GM12874 (cell line): ENCODE results near the gene DENND5B.

Experiments
- TF ChIP-seq, protein P1 (sequence below): IDR thresholded peaks from 2 replicates; pipeline ENCODE4 v1.5.1; 2011; ENCODE audit warnings: low read depth, mild to moderate bottlenecking, control low read depth, low read length, moderate library complexity; ENCODE audit not compliant: insufficient read depth

DENND5B gene

DNA sequence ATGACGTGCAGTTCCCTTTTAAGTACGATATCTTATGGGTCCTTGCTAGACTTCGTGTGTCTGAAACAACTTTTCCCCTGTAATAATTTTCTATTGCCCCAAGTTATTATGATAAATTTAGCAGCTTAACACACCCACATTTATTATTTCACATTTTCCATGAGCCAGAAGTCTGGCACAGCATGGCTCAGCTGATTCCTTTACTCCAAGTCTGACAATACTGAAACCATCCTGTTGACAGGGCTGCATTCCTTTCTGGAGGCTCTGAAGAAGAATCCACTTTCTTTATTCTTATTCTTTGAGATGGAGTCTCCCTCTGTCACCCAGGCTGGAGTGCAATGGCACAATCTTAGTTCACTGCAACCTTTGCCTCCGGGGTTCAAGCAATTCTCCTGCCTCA is 80.9 kb downstream of the DENND5B start:
- TF ChIP-seq, protein P1, sequence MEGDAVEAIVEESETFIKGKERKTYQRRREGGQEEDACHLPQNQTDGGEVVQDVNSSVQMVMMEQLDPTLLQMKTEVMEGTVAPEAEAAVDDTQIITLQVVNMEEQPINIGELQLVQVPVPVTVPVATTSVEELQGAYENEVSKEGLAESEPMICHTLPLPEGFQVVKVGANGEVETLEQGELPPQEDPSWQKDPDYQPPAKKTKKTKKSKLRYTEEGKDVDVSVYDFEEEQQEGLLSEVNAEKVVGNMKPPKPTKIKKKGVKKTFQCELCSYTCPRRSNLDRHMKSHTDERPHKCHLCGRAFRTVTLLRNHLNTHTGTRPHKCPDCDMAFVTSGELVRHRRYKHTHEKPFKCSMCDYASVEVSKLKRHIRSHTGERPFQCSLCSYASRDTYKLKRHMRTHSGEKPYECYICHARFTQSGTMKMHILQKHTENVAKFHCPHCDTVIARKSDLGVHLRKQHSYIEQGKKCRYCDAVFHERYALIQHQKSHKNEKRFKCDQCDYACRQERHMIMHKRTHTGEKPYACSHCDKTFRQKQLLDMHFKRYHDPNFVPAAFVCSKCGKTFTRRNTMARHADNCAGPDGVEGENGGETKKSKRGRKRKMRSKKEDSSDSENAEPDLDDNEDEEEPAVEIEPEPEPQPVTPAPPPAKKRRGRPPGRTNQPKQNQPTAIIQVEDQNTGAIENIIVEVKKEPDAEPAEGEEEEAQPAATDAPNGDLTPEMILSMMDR, result no peak

DNA sequence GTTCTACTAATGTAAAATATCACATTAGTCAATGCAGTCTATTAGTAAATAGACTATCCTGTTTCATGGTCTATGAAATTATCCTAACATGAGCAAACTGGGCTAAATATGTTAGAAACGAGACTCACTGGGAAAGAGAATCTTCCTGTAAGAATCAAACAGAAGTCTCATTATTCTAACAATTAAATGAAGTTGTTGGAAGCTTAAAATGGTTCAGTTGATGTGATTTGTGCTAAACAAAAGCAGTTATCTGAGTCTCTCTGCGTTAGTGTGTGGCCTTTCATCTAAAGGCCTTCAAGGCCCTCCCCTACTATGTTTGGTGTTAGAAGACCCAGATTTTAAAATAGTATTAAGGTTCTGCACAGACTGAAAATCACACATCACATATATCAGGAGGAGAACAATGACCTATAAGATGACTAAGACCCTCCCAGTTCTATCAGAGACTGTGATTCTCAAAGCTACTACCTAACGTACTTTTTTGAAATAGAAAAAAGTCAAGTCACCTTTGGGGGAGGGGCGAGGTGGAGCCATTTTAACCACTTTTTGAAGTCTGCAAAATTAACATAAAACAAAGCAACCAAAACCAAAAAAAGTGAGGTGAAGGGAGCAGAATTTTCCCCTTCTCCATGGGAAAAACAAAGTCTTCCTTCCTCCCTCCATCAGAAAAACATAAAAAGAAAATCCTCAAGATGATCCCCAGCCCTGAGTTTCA is 82.3 kb downstream of the DENND5B start:
- TF ChIP-seq, protein P1, result no peak

DNA sequence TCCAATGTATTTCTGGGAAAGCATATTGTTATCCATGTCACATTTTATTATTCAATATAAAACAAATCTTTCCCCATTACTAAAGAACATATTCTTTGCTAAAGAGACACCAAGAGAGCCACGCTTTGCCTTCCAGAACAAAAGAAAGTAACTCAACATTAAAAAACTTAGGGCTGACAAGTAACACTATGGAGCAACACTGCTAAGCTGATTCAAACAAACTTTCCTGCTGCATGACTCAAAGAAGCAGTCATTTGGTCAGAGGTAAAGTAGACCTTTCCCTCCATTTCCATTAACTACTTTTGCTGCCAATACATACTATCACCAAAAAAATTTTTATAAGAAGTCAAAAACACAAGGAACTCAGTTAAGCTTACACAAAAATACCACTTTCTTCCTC is 83.0 kb downstream of the DENND5B start:
- TF ChIP-seq, protein P1, result no peak

DNA sequence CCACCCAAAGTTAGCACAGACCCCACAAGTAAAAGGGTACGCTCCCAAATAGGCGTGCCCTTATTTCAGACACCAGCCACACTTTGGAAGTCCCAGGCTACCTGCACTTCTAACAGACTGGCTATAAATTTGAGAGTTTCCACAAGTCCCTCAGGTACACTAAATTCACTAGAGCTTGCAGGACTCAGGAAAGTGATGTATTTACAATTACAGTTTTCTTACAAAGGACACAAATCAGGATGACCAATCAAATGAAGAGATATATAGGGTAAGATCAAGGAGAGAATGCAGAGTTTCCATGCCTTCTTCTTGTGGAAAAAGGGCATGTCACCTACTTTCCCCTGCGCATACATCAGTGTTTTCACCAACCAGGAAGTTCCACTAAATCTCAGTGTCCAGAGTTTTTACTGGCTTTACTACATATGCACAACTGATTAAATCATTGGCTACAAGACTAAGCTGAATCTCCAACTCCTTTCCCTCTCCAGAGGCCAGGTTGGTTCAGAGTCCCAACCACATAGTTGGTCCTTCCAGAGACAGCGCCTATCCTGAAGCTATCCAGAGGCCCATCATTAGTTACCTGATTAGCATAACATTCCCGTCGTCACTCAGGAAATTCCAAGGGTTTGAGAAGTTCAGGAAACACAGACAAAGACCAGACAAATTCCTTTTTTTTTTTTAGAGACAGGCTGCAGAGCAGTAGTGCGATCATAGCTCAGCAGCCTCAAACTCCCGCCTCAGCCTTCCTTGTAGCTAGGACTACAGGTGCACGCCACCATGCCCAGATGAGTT is 84.2 kb downstream of the DENND5B start:
- TF ChIP-seq, protein P1, result no peak

DNA sequence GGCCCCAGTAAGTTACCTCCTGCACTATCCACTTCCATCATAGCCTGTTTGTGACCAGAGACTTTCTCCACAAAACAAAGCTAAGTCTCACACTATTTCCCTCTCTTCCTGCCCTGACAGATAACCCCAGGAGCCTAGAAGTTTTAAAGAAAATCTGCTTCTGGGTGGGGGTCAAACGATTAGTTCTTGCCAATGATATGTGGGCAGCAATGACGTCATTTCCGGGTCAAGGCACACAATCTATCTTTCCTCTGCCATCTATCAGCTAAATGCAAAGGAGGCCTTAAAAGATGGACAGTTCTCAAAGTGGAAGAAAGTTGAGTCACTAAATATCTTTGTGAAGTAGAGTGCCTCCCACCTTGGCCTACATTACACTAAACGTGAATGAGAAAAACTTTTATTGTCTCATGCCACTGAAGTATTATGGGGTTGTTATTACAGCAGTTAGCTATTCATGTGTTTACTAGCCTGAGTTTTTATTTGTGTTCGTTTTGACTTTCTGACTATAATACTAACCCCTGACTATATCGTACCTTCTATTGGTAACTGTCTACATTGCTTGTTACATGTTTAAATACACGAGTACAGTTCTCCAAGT is 86.2 kb downstream of the DENND5B start:
- TF ChIP-seq, protein P1, result no peak

DNA sequence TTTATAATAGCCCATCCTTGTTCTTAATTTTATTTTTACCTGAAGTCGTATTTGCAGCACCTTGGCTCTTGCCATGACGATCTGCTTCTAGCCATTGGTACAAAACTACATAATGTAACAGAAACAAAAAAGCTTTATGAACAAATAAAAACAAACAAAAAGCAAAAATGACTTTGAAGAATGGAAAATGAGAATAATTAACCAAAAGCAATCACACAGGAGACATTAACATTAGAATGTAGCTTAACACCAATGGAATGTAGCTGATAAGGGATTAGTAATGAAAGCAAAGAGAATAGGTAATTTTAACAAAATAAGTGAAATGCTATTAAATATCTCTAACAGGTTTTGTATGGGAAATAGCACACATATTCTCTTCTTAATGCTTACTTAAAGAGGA is 91.4 kb downstream of the DENND5B start:
- TF ChIP-seq, protein P1, result no peak

DNA sequence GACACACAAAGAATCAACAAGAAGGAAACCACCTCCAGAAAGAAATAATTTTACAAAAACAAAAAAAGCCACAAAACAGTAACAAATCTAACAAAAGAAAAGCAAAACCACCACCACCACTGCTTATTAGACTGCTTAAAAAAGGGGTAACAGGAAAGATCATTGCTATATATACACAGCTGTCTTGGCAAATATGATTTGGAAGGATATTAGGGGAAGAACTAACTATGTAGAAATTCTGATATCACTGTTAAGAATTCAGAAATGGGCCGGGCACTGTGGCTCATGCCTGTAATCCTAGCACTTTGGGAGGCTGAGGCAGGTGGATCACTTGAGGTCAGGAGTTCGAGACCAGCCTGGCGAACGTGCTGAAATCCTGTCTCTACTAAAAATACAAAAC is 92.5 kb downstream of the DENND5B start:
- TF ChIP-seq, protein P1, result no peak
